IMR-90 (cell line): ENCODE measurements around the gene PSMA3.

Experiments
- BHLHE40 ChIP-seq: fragments of 150-350 bp; IDR thresholded peaks from 2 replicates; pipeline ENCODE4 v1.6.1; 2016; ENCODE audit warnings: mild to moderate bottlenecking, low read depth, low read length
- CHD1 ChIP-seq: IDR thresholded peaks from 2 replicates; pipeline ENCODE4 v1.6.1; 2012; ENCODE audit warnings: low read depth, low read length, improper control_type of control experiment
- MXI1 ChIP-seq: IDR thresholded peaks from 2 replicates; pipeline ENCODE4 v1.6.1; 2012; ENCODE audit warnings: low read depth, mild to moderate bottlenecking, low read length, moderate library complexity, borderline replicate concordance
- POLR2A ChIP-seq: IDR thresholded peaks from 2 replicates; pipeline ENCODE4 v1.6.1; 2012; ENCODE audit warnings: mild to moderate bottlenecking, low read depth, low read length
- RFX5 ChIP-seq: IDR thresholded peaks from 2 replicates; pipeline ENCODE4 v1.8.0; 2012; ENCODE audit warnings: low read depth, mild to moderate bottlenecking, low read length, moderate library complexity
- SMC3 ChIP-seq: fragments of 150-350 bp; IDR thresholded peaks from 2 replicates; pipeline ENCODE4 v1.6.1; 2016; ENCODE audit warnings: low read depth, mild to moderate bottlenecking, antibody characterized with exemption, low read length, moderate library complexity
- TF ChIP-seq, protein P1 (sequence below): conservative IDR thresholded peaks from 2 replicates; pipeline ENCODE4 v1.5.1; 2012; ENCODE audit warnings: mild to moderate bottlenecking, low read depth, low read length, improper control_type of control experiment

DNA sequence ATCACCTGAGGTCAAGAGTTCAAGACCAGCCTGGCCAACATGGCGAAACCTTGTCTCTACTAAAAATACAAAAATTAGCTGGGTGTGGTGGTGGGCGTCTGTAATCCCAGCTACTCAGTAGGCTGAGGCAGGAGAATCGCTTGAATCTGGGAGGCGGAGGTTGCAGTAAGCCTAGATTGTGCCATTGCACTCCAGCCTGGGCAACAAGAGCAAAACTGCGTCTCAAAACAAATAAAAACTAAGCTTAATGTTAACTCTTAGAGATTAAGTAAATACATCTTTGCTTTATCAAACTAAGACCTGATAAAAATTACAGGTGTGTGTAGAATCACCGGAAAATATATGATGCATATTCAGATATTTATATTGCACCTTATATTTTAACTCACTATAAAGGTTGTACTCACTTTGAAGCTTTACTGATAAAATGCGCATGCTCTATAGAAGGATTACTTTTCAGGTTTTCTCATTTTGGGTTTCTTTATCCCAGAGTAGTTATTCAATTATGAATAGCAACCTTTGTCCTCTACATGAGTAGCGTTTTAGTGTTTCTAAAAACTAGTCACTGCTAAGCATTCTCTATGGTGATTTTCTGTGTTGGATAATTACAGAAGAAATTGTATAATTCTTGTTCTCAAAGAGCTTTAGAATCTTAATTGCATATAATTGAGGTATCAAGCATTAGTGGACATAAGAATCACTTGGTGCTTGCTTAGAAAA lies 63.1 kb downstream of the PSMA3 start:
- TF ChIP-seq CHD1 (no peak), BHLHE40 (no peak), MXI1 (no peak), SMC3 (no peak), RFX5 (no peak), POLR2A (no peak)
- TF ChIP-seq, protein P1, sequence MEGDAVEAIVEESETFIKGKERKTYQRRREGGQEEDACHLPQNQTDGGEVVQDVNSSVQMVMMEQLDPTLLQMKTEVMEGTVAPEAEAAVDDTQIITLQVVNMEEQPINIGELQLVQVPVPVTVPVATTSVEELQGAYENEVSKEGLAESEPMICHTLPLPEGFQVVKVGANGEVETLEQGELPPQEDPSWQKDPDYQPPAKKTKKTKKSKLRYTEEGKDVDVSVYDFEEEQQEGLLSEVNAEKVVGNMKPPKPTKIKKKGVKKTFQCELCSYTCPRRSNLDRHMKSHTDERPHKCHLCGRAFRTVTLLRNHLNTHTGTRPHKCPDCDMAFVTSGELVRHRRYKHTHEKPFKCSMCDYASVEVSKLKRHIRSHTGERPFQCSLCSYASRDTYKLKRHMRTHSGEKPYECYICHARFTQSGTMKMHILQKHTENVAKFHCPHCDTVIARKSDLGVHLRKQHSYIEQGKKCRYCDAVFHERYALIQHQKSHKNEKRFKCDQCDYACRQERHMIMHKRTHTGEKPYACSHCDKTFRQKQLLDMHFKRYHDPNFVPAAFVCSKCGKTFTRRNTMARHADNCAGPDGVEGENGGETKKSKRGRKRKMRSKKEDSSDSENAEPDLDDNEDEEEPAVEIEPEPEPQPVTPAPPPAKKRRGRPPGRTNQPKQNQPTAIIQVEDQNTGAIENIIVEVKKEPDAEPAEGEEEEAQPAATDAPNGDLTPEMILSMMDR, result no peak
